ENCODE data around the gene RBM47. TPM values are rescaled to one million over a fixed set of nuclear protein-coding genes. Genes with fewer than 3 reads are reported as not detected.

RBM47 gene
- total RNA-seq, 1 experiment from 2014 or later, result 78.0 TPM

DNA sequence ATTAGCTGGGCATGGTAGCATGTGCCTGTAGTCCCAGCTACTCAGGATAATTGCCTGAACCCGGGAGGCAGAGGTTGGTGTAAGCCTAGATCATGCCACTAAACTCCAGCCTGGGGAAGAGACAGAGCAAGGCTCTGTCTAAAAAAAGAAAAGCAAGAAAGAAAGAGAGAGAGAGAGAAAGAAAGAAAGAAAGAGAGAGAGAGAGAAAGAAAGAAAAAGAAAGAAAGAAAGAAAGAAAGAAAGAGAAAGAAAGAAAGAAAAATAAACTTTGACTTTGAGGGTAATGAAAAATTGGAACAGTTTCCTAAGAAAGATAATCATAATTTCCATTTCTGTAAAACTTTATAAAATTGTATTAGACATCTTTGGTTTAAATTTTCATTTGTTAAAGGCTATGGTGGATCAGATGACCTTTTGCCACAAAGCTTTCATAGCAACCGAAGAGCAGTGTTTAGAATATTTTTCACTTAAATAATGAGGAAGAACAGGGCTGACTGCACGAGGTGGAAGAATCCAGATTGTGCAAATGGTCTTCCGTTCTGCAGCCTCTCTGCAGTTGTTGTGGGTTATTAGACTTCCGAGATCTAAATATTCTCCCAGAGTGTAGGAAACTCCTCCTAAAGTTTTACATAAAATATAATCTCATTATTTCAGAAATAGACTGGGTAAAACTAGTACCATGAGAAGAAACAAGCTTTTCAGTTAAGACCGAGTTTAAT, 55.9 kb downstream of the RBM47 start:
- ChIA-PET CTCF (interaction anchor here (0.8 kb wide), 1 partner anchor 60 kb away, joined by 3 read pairs; no protein-coding TSS in a partner anchor), POLR2A (ENCODE audit: unreplicated experiment) (no interaction called here)

DNA sequence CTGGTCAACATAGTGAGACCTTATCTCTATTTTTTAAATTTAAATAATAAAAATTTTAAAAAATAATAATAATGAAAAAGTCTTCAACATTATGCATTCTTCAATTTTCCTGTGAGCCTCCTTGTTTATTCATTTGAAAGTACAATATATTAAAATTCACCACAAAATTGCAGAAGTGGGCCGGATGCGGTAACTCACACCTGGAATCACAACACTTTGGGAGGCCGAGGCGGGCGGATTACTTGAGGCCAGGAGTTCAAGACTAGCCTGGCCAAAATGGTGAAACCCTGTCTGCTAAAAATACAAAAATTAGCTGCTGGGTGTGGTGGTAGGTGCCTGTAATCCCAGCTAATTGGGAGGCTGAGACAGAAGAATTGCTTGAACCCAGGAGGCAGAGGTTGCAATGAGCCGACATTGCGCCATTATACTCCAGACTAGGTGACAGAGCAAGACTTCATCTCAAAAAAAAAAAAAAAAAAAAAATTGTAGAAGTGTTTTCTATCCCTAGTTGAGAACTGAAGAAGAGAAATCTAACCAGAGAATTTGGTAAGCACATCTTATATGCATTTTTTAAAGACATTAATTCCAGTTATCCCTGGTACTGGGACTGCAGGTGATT, 56.9 kb downstream of the RBM47 start:
- CTCF ChIA-PET, result no interaction called here
- H3K4me2 ChIP-seq, result no peak overlapping the region

More for the DNA sequence above, 55.9 kb downstream of the RBM47 start:
- peaks cover 51% of the 10 kb centered on the region for H3F3A ChIP-seq (ENCODE audit: insufficient read depth, low read depth)
- TF ChIP-seq, protein P1, sequence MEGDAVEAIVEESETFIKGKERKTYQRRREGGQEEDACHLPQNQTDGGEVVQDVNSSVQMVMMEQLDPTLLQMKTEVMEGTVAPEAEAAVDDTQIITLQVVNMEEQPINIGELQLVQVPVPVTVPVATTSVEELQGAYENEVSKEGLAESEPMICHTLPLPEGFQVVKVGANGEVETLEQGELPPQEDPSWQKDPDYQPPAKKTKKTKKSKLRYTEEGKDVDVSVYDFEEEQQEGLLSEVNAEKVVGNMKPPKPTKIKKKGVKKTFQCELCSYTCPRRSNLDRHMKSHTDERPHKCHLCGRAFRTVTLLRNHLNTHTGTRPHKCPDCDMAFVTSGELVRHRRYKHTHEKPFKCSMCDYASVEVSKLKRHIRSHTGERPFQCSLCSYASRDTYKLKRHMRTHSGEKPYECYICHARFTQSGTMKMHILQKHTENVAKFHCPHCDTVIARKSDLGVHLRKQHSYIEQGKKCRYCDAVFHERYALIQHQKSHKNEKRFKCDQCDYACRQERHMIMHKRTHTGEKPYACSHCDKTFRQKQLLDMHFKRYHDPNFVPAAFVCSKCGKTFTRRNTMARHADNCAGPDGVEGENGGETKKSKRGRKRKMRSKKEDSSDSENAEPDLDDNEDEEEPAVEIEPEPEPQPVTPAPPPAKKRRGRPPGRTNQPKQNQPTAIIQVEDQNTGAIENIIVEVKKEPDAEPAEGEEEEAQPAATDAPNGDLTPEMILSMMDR (conservative IDR thresholded peaks at IDR 0.05), result no peak
- no peak for TF ChIP-seq EZH2 (IDR thresholded peaks at IDR 0.05; ENCODE audit: low read depth)
- H3K4me1 ChIP-seq (replicated peaks; ENCODE audit: insufficient read depth), result peaks cover 32% of the 10 kb centered on the region
- no TSS peak for BruUV-seq (replicated peaks)
- no peak overlapping the region for H3K4me3 ChIP-seq
- DNase-seq, result no peak
- no peak overlapping the region for H3K4me2 ChIP-seq
- H3K79me2 ChIP-seq (ENCODE audit: low read depth), result peaks cover 92% of the 10 kb centered on the region
- H3K9me3 ChIP-seq (ENCODE audit: insufficient read depth, low read depth), result no peaks in the 10 kb centered on the region
- no peaks in the 10 kb centered on the region; the same call in 1 of the 2 replicates for H4K20me1 ChIP-seq (ENCODE audit: insufficient read depth)
- intact Hi-C loops (cut with micrococcal nuclease; ENCODE audit: unreplicated experiment), result loop anchor here (10.0 kb wide), 1 partner anchor 519 kb away; the partner anchor contains the start of gene N4BP2
- H3K27me3 ChIP-seq (ENCODE audit: insufficient read depth, low read depth), result no peaks in the 10 kb centered on the region
- no peaks in the 10 kb centered on the region for H3K9me2 ChIP-seq (ENCODE audit: insufficient read depth)
- no peak overlapping the region; the same call in 1 of the 2 replicates for H3K27ac ChIP-seq
- no peak overlapping the region for H2AFZ ChIP-seq
- peaks cover 16% of the 10 kb centered on the region; the same call in 1 of the 2 replicates for H3K36me3 ChIP-seq (ENCODE audit: low read depth)

DNA sequence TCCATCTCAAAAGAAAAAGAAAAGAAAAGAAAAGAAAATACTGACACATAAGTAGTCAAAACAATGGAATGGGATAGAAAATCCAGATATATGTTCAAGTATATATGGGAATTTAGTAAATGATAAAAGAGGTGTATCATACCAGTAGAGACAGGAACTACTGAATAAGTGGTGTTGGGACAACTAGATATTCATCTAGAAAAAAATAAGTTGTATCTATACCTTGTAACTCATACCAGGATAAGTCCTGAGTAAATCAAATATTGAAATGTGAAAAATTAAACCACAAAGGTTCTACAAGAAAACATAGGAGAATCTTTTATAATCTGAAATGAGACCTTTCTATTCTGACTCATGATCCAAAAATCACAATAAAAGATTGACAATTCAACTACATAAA, 58.5 kb downstream of the RBM47 start:
- H3K9me2 ChIP-seq (ENCODE audit: insufficient read depth), result no peaks in the 10 kb centered on the region
- H2AFZ ChIP-seq, result no peak overlapping the region
- intact Hi-C loops (cut with micrococcal nuclease; ENCODE audit: unreplicated experiment), result loop anchor here (10.0 kb wide), 1 partner anchor 516 kb away; the partner anchor contains the start of gene N4BP2
- no peaks in the 10 kb centered on the region; the same call in 1 of the 2 replicates for H3K9me3 ChIP-seq (ENCODE audit: insufficient read depth, low read depth)
- no peak for TF ChIP-seq EZH2 (IDR thresholded peaks at IDR 0.05; ENCODE audit: low read depth)
- TF ChIP-seq, protein P1 (conservative IDR thresholded peaks at IDR 0.05), result no peak
- peaks cover 40% of the 10 kb centered on the region for H3F3A ChIP-seq (ENCODE audit: insufficient read depth, low read depth)
- H3K4me2 ChIP-seq, result no peak overlapping the region
- H3K79me2 ChIP-seq (ENCODE audit: low read depth), result peaks cover 97% of the 10 kb centered on the region
- BruUV-seq (replicated peaks), result no TSS peak
- CTCF ChIA-PET, result no interaction called here
- no peaks in the 10 kb centered on the region for H3K27me3 ChIP-seq (ENCODE audit: insufficient read depth, low read depth)
- no peak overlapping the region for H3K27ac ChIP-seq
- H3K36me3 ChIP-seq (ENCODE audit: low read depth), result peaks cover 16% of the 10 kb centered on the region; the same call in 1 of the 2 replicates
- DNase-seq, result no peak
- H3K4me1 ChIP-seq (replicated peaks; ENCODE audit: insufficient read depth), result peaks cover 24% of the 10 kb centered on the region
- no peaks in the 10 kb centered on the region; the same call in 1 of the 2 replicates for H4K20me1 ChIP-seq (ENCODE audit: insufficient read depth)
- H3K4me3 ChIP-seq, result no peak overlapping the region
- POLR2A ChIA-PET (ENCODE audit: unreplicated experiment), result no interaction called here

More for the DNA sequence above, 56.9 kb downstream of the RBM47 start:
- Histone ChIP-seq H3K4me3 (no peak overlapping the region), H3K9me3 (ENCODE audit: insufficient read depth, low read depth) (no peaks in the 10 kb centered on the region), H4K20me1 (ENCODE audit: insufficient read depth) (no peaks in the 10 kb centered on the region; the same call in 1 of the 2 replicates), H2AFZ (no peak overlapping the region), H3F3A (ENCODE audit: insufficient read depth, low read depth) (peaks cover 41% of the 10 kb centered on the region), H3K79me2 (ENCODE audit: low read depth) (peaks cover 92% of the 10 kb centered on the region), H3K27me3 (ENCODE audit: insufficient read depth, low read depth) (no peaks in the 10 kb centered on the region), H3K27ac (no peak overlapping the region), H3K4me1 (replicated peaks; ENCODE audit: insufficient read depth) (peaks cover 25% of the 10 kb centered on the region), H3K9me2 (ENCODE audit: insufficient read depth) (no peaks in the 10 kb centered on the region), H3K36me3 (ENCODE audit: low read depth) (peaks cover 16% of the 10 kb centered on the region; the same call in 1 of the 2 replicates)
- TF ChIP-seq, protein P1 (conservative IDR thresholded peaks at IDR 0.05), result no peak
- no peak for TF ChIP-seq EZH2 (IDR thresholded peaks at IDR 0.05; ENCODE audit: low read depth)
- POLR2A ChIA-PET (ENCODE audit: unreplicated experiment), result no interaction called here
- BruUV-seq (replicated peaks), result no TSS peak
- DNase-seq, result no peak
- intact Hi-C loops (cut with micrococcal nuclease; ENCODE audit: unreplicated experiment), result loop anchor here (10.0 kb wide), 1 partner anchor 518 kb away; the partner anchor contains the start of gene N4BP2
